Pulmonary artery endothelial cell (primary cell): ENCODE results near the gene MSTN. TPM values are rescaled to one million over a fixed set of nuclear protein-coding genes. Genes with fewer than 3 reads are reported as not detected.

Experiments used
- DNase-seq: peaks from one replicate; pipeline ENCODE4 v3.0.0-alpha.2; 2011; ENCODE audit warnings: low read depth, low spot score
- total RNA-seq: library from RNA; depleted of rRNA; stranded (reverse); fragments of >200 nt; gene quantifications from 2 replicates; pipeline ENCODE4 v1.2.3, GENCODE V29; 2014

MSTN gene
- not detected in 2 replicates for total RNA-seq

DNA sequence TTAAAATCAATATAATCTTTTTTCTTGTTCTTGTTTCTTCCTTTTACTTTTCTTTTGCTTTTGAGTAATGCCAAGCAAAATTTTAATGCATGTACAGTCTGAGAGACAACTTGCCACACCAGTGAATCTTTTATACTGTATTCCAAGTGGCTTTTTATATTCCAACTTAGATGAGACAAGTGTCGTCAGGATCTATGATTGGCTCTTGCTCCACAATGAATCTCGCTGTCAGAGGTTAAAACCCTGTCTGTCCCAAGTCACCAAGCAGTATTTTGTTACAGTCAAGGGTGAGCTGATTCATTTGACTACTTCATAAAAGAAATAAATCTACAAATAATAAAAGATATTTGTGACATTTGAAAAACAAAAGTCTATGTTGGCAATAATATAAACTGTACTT is at the start of gene MSTN:
Gene MSTN, minus strand, starts transcription at position 129 of the 400 bp plus-strand sequence. CDS start 133 bp downstream, outside the sequence.
- DNase-seq: no peak

DNA sequence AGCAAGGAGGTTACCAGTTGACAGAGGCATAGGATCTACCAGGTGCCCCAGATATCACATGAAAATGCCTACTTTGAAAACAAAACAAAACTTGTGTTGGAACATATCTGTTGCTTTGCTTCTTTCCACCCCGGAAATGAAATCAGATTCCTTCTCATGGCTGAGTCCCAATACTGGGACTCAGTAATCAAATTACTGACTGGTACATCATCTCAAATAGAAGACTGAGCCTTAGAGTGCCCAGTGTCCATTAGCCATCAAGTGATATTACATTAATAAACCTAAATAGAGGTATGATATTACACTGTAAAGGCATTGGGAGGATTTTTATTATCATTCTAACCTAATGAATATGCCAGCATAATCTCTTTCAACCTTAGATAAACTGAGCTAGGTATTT is 48.6 kb upstream of the MSTN start:
- no peak for DNase-seq

DNA sequence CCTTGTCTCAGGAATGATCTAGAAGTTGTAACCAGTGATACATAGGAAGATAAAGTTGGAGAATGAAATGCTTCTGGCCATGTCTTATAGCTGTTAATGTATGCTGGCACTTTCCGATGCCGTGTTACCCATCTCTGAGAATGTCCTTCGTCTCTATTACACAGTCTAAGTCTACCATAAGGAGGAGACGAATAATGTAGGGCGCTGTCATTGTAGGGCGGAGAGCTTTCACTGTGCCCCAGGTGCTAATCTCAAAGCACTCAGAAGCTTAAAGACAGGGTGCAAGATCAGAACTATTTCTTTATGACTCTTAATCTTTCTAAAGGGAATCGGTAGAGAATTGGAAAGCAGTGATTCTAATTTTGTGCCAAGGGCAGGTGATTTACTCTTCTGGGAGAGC is 48.2 kb upstream of the MSTN start:
- DNase-seq: no peak

DNA sequence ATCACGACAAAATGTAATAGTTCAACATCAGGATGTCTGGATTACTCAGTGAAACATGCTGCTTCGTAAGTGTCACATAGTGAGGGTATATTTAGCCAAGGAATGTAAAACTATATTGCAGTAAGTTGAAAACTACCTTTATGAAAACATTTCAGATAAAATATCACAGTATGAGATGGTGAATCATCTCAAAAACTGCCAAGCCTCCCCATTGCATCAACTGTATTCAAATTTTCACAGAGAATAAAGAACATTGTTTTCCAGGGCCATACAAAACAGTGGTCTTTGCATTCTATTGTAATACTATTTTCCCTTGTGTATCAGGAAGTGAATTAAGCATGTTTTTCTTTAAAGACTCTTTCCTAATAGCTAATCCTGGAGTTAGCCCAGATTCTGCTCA is 47.6 kb upstream of the MSTN start:
- no peak for DNase-seq

DNA sequence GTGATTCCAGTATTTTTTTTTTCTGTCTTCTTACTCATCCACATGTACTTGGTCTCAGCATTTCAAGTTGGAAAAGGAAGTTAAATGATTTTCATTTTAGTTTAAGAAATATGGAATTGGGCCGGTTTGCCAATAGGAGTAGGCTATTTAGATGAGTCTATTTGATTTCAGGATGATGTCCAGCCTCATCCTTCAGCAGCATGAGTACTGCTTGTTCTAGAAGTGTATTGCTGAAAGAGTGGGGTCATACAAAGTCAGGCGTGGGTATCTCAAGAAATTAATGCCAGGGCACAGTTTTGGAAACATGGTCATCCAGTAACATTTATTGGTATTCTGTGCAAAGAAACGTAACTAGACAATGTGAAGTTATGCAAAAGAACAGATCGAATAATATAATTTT is 44.9 kb upstream of the MSTN start:
- DNase-seq: no peak

DNA sequence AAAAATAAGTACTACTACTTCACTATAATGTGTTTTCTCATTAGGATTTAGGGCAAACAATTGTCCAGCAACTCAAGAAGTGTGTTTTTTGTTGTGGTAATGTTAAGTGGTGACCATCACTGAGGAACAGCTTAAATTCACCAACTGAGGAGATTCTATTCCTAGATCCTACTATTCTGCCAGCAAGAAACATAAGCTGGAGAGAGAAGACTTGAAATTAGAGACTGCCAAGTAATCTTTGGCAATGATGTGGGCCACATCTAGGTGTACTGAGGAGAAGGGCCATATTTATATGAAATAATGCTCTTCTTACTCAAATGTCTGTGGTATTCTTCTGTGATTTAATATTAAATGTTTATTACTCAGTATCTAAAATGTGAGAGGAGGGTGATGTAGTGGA is 44.3 kb upstream of the MSTN start:
- DNase-seq: no peak

DNA sequence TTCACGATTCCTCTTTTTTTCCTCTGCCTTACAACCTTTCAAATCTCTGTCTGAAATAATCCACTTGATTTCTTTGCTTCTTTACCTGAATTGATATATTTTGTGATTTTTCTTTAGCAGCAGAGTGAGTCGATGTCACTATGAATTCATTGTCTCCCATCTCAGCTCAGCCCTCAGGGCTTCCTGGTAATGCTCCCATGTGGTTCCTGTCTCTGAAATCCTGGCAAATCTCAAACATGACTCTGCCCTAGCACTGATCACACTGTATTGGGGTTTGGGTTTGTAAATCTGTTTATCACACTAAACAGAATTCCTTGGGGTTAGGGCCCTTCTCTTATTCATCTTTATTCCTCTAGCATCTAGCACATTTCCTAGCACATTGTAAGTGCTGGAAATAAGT is 43.0 kb upstream of the MSTN start:
- no peak for DNase-seq

DNA sequence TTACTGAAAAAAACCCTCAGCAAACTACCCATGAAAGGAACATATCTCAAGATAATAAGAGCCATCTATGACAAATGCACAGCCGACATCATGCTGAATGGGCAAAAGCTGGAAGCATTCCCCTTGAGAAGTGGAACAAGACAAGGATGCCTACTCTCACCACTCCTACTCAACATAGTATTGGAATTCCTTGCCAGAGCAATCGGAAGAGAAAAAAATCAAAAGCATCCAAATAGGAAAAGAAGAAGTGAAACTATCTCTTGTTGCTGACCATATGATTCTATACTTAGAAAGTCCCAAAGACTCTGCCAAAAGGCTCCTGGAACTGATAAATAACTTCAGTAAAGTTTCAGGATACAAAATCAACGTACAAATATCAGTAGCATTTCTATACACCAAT is 40.6 kb upstream of the MSTN start:
- no peak for DNase-seq

DNA sequence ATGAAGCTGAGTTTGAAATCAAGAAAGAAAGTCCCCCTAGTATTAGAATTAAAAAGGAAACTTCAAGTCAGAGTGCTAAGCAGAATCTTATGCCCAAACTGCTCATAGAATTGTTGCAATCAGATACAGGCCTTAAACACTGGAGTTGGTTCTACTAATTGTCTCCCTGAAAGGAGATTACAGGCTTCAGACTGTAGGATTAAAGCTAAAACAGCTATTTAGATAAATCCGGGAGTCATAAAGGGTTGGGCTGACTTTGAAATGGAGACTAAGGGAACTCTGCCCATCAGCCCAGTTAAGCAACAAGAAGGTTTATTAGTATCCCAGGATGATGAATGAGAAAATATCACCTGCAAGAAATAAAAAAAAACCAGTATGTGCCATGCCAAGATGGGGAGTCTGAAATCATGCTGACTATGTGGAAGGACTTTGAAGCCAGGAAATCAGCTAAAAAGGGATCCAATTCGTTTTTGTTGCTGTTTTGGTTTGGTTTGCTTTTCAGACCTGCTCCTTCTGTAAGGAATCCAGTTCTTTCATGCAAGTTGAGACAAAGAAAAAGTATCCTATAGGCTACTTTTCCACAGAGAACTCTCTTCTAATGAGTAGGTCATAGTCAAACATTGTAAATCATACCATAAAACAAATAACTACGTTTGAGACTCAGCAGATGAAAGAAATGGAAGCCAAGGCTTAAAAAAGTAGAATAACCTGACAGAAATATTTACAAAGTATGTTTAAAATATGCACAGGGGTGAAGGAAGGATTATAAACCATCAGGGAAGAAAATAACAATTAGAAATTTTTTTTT is 37.6 kb upstream of the MSTN start:
- DNase-seq: no peak

DNA sequence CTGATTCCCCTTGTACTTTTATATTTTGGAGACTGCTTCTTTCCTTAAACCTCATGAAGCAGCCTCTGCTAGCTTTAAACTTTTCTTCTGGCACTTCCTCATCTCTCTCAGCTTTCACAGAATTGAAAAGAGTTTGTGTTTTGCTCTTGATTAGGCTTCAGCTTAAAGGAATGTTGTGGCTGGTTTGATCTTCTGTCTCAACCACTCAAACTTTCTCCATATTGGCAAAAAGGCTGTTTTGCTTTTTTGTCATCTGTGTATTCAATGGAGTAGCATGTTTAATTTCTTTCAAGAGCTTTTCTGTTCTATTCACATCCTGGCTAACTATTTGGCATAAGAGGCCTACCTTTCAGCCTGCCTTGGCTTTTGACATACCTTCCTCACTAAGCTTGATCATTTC is 36.3 kb upstream of the MSTN start:
- no peak for DNase-seq

DNA sequence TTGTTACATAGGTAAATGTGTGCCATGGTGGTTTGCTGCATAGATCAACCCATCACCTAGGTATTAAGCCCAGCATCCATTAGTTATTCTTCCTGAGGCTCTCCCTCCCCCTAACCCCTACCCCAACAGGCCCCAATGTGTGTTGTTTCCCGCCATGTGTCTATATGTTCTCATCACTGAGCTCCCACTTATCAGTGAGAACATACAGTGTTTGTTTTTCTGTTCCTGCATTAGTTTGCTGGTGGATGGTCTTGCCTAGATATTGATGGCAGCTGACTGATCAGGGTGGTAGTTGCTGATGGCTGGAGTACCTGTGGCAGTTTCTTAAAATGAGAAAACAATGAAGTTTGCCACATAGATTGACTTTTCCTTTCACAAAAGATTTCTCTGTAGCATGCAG is 34.6 kb upstream of the MSTN start:
- DNase-seq: no peak

DNA sequence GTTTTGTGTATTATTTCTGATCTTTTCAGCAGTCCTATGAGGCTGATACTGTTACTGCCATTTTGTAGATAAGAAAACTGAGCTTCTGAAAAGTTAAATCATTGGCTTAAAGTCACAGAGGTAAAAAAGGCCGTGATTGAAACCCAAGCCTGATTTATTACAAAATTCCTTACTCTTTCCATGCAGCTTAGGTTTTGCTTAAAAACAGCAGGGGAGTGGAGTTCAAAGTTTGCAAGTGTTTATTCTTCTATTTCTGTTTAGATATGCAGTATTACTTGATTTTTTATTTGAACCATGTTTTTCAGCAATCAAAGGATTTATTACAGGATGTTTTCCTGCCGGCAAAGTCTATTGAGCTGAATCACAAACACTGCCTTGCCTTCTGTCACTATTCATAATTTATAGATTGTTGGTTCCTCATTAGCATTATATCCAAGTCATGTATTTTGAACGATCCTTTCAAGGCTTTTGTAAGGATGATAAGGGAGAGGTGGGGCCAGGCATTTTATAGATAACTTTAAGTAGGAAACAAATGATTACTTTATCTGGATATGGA is 31.9 kb upstream of the MSTN start:
- DNase-seq: no peak

DNA sequence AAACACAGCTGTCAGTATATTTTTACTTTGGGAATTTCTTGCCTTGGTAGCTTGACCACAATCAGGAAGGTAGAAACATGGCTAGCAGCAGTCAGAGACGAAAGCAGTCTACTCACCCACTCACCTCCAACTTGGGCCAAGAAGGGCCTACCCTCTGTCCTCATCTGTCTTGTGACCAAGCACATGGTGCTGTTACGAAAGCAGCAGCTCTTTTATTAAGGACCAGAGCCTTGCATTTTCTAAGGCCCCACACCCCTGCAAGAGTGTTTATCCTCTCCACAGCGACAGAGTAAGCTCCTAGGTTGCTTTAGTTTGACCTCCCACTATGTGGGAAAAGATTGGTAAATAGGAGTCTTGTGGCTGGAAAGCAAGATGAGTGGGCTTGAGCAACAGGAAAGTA is 31.3 kb upstream of the MSTN start:
- DNase-seq: no peak

DNA sequence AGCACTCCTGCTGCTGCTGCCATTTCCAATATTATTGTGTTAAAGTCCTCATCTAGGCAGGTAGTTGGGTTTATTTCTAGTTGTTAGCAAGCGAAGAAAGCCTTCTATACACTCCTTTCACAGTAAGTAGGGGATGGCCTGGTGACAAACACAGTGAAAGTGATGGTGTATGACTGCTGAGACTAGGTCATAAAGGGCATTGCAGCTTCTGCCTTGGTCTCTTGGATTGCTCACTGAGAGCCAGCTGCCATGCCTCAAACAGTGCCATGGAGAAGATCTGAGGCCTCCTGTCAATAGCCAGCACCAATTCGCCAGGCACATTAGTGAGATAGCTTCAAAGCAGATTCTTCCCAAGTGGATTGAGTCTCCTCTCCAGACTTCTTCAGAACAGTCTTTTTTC is 27.6 kb upstream of the MSTN start:
- no peak for DNase-seq

DNA sequence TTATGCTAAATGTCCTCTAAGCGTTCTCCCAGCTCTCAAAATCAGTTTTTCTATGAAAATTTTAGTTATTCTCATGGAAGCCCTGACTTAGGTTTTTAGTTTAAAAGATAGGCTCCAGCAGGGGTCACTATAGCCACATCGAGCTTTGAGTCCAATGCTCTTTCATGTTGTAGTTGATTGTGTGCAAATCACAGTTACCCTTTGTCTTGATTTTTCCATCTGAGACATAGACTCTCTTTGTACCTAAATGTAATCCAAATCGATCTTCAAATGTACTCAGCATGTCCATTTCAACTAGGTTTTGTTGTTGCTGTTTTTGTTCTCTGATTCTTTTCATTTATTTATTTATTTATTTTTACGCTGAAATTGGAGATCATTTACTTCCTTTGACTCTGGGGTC is 26.4 kb upstream of the MSTN start:
- DNase-seq: peak; percentile 26

DNA sequence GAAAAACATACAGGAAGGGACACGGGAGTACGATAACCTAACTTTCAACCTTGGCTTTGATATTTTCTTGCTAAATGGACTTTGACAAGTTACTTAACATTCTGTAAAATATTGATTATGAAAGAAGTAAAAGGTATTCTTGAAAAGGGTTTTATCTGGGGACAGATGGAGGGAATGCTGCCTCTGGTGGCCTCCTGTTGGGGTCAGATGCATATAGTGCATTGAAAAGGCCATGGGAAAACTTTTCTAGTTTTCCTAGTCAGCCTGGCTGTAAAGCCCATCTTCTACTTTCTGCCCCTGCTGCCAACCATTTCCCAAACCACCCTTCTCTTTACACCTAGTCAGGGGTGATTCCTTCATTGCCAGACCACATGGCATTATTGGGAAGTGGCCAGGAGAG is 22.2 kb upstream of the MSTN start:
- DNase-seq: no peak

DNA sequence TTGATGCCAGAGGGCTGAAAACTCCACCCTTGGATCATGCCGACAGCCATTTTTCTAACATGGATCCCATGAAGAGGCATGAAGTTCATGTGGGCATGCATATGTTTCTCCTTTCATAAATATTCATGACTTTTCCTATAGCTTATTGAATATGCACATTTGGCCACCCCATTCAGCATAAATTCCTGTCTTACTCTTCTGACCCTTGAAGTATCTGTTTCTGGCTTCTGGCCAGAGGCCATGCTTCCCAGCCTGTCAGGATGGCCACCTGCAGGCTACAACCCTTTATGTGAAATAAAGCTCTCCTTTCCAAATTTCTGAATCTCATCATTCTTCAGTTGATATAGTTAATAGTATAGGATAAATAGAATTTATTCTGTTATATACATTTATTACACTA is 19.6 kb upstream of the MSTN start:
- no peak for DNase-seq

DNA sequence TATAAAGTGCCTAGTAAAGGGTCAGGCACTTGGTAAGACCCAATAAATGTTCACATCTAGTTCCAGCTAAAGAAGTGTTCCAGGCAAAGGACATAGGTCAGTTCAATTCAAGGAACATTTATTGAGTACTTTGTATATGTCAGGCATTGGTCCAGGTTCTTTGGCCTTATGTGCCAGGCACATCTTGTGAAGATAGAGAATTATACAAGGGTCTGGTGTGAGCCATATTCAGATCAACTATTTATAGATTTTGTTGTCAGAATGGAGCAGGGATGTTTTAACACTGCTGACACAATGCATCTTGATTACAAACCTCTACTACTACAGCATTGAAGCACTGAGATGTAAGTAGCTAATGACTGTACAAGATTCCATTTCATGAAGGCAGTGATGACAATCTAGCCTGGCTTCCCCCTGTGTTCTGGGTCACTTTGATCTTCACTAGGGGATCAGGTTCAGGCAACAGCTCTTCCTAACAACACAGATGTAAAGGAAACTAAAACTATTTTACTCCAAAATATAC is 18.1 kb upstream of the MSTN start:
- DNase-seq: no peak

DNA sequence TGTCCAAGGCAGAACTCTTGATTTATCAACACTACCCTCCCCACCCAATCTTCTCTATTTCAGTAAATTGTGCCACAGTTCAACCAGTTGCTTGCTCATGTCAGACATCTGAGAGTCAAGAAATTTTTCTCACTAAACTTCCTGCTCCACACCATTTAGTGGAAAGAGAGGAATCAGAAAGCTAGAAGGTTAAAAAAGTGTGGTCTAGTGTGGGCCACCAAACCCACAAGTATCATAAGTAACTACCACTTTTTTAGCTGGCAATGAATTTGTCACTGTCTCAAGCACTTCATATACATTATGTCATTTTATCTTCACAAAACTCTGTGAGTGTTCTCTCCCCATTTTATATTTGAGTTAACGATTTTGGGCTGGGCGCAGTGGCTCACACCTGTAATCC is 16.6 kb upstream of the MSTN start:
- no peak for DNase-seq

DNA sequence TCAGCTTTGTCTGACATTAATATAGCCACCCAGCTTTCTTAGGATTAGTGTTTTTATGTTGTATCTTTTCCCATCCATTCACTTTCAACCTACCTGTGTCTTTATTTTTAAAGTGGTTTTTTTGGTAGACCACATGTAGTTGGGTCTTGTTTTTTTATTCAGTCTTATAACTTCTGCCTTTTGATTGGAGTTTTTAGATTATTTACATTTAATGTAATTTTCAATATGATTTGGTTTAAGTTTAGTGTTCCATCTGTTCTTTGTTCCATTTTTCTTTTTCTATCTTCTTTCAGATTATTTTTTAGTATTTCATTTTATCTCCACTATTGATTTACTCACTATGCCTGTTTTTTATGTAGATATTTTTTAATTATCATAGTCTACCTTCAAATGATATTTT is 13.1 kb upstream of the MSTN start:
- no peak for DNase-seq

DNA sequence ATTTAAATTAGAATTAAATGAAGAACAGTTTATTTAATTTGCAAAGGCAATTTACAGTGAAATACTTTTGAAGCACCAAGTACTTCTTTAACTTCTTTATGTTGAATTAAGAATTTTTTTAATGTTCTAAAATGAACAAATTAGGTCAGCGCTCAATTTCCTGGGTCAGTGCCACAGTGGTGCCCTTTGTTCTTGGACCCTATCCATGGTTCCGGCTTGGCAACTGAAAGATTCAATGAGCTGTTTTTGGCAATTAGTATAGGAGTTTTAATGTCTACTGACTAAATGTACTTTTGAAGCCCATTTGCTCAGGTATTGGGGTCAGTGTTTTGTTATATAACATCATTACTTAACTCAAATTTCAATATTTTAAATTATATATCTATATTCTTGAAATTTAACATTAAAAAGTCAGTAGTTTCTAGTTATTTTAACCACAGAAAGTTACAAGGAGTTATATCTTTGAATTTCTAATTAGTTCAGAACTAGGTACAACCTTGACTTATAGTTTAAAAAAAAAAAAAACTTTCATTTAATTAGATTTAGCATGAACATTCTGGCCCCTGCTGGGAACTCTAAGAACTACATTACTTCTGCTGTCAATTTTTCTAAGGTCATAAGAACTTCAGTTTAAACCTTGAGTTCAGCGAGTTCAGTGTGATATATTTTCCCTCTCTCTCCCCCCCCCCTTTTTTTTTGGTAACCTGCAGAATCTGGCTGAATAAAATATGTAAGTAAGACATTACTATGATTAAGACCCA is 7.6 kb upstream of the MSTN start:
- peak; percentile 10 for DNase-seq

DNA sequence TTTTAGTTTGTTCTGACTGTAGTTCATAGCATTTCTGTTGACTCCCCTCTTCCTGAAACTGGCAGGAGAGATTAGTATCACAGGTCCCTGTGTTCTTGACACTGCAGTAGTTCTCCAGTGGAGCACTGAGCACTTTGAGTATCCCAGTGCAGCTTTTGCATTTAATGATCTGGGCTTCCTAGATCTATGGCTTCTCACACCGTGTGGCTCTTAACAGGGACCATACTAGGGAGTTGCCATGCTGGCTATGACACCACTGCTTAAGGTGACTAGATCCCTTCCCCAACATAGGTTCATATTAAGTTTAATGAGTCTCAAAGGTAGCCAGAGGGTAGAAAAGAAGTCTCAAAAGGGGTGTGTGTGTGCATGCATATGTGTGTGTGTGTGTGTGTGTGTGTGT is 6.2 kb upstream of the MSTN start:
- no peak for DNase-seq

DNA sequence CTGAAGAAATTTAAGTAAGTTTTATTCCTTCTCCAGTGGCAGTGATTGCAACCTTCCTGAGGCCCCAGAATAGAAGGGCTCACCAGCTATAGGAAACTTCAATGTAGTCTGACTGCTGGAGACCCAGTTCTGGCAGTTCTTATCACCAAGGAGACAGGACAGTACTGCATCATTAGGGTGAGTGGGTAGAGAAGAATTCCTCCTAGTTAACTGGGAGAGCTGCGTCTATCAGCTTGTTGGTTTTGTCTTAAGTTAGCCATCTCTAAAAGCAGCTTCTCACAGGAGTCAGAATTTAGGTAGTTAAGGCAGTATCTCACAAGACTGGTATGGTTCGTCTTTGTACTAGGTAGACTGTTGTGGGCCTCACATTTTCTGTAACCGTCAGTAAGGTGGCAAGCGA is 3.3 kb upstream of the MSTN start:
- no peak for DNase-seq
